Right renal cortex interstitium (tissue), 3 donors: ENCODE data around the gene KRT82. TPM values are rescaled to one million over a fixed set of nuclear protein-coding genes. Genes with fewer than 3 reads are reported as not detected.
A peak's percentile ranks its signal among the peaks of the same experiment; 100 is the strongest.

Experiments
- DNase-seq, 3 donors: peaks; one replicate each; pipeline ENCODE4 v3.0.0-alpha.2; 2013; ENCODE audit warnings: low read depth in 3 of 3, low spot score in 2 of 3
- polyA plus RNA-seq, 3 donors: library from polyadenylated mRNA; unstranded; fragments of 120-200 nt; gene quantifications; one replicate each; pipeline ENCODE4 v1.2.1, GENCODE V29; 2013; ENCODE audit not compliant: insufficient read length in 3 of 3

The KRT82 gene
- polyA plus RNA-seq, 3 donors = not detected

- DNase-seq = no peak
These were observed 30.1 kb upstream of the KRT82 start for GRCh38 chr12:52436000-52436827.

- no peak for DNase-seq
These were observed 29.5 kb upstream of the KRT82 start for GRCh38 chr12:52435659-52435999.

GRCh38 chr12:52434760-52435530 lies 28.8 kb upstream of the KRT82 start:
- DNase-seq = no peak

- DNase-seq = no peak
These were observed 28.1 kb upstream of the KRT82 start, which contains the start of gene KRT75 for GRCh38 chr12:52434081-52434733. TSS of gene KRT75 (minus strand) at chr12:52434371. CDS start at chr12:52434304, 67 bp downstream.

- no peak for DNase-seq
These were observed 27.5 kb upstream of the KRT82 start for GRCh38 chr12:52433501-52434080.

- no peak for DNase-seq
These were observed 26.5 kb upstream of the KRT82 start for GRCh38 chr12:52432559-52433207.

- DNase-seq = no peak
These were observed 22.0 kb upstream of the KRT82 start for GRCh38 chr12:52428121-52428520.

- no peak for DNase-seq
These were observed 20.9 kb upstream of the KRT82 start for GRCh38 chr12:52427083-52427482.

- no peak for DNase-seq
These were observed 19.9 kb upstream of the KRT82 start for GRCh38 chr12:52426034-52426433.

- DNase-seq = no peak
These were observed 19.3 kb upstream of the KRT82 start for GRCh38 chr12:52425466-52425865.

GRCh38 chr12:52423661-52424500 lies 17.7 kb upstream of the KRT82 start:
- DNase-seq = no peak

- no peak for DNase-seq
These were observed 16.9 kb upstream of the KRT82 start for GRCh38 chr12:52423035-52423434.

- no peak for DNase-seq
These were observed 13.5 kb upstream of the KRT82 start for GRCh38 chr12:52419656-52420055.

GRCh38 chr12:52418576-52419110 lies 12.5 kb upstream of the KRT82 start:
- no peak for DNase-seq

GRCh38 chr12:52417740-52418139 lies 11.6 kb upstream of the KRT82 start:
- DNase-seq = no peak

GRCh38 chr12:52416795-52417194 lies 10.7 kb upstream of the KRT82 start:
- no peak for DNase-seq

- DNase-seq = peak; percentile 30 to 45 (median 44)
These were observed 10.0 kb upstream of the KRT82 start for GRCh38 chr12:52415870-52416750.

GRCh38 chr12:52414936-52415335 lies 8.8 kb upstream of the KRT82 start:
- no peak for DNase-seq
